Colon (tissue), 2 donors: ENCODE data around the gene NUAK2.

Experiments used
- FAIRE-seq: peaks from 2 replicates; lab custom pipeline; 2012; peaks lifted over from hg19 to GRCh38; lab: Jason Lieb, UNC
- donor health status: control.
- donor health status: control.

The NUAK2 gene

DNA sequence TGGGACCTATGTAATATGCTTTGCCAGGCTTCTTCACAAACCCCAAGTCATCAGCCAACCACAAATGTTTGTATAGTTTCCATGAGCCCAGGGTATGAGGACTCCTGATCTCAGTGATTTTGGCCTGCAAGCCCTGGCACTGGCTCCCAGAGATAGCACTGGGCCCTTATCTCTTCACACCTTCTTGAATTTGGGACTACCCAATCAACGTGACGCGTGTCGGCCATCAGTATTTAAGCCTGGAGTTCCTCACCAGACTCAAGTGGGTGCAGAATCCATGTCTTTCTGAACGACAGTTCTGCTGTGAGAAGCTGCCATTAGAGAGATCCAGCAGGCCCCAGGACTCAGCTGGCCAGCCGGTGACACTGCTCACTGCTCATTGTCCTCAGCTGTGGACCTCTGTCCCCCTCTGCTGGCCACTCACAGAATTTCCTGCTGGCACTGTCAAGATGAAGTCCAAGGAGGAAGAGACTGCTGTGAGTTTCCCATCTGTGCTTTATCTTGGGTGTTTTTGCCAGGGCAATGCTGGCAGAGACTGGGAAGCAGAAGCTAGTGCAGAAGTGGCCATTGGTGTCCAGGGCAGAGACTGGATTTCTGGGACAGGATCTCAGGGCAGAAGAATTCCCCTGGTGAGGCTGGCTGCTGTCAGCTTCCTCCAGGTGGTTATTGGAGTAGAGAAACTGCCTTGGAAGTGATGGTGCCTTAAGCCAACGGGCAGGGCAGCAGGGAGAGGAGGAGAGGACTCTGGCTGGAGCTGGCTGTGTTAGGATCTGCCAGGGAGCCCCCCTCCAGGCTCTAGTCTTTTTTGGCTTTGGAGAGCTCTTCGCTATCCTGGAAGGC is 65.4 kb downstream of the NUAK2 start:
- no peak for FAIRE-seq
